GM19467 (cell line): Measurements from ENCODE around the gene PGAP3.

Source experiments
- ATAC-seq: cut with Tn5 transposase; IDR thresholded peaks from one replicate; pipeline ENCODE4 v1.9.1; 2021; ENCODE audit warnings: mild to moderate bottlenecking, moderate library complexity; ENCODE audit not compliant: unreplicated experiment

PGAP3 gene

GRCh38 chr17:39697961-39698360 is 10.1 kb upstream of the PGAP3 start:
- no peak for ATAC-seq

- no peak for ATAC-seq
Measured at GRCh38 chr17:39696731-39697130, 8.9 kb upstream of the PGAP3 start.

GRCh38 chr17:39695089-39695474 is 7.2 kb upstream of the PGAP3 start:
- no peak for ATAC-seq

GRCh38 chr17:39694593-39694992 is 6.7 kb upstream of the PGAP3 start:
- no peak for ATAC-seq

GRCh38 chr17:39688945-39689344 is 1.1 kb upstream of the PGAP3 start:
- ATAC-seq: no peak

GRCh38 chr17:39688475-39688835 is 598 bp upstream of the PGAP3 start:
- ATAC-seq: no peak

GRCh38 chr17:39687101-39687545 is 734 bp downstream of the PGAP3 start:
- no peak for ATAC-seq

GRCh38 chr17:39684369-39685192 is 3.3 kb downstream of the PGAP3 start:
- no peak for ATAC-seq

- ATAC-seq: no peak
Measured at GRCh38 chr17:39683295-39683939, 4.4 kb downstream of the PGAP3 start.

GRCh38 chr17:39679521-39680192 is 8.2 kb downstream of the PGAP3 start:
- ATAC-seq: no peak

- ATAC-seq: no peak
Measured at GRCh38 chr17:39678340-39679116, 9.3 kb downstream of the PGAP3 start.

- ATAC-seq: no peak
Measured at GRCh38 chr17:39677542-39678339, 10.1 kb downstream of the PGAP3 start.

GRCh38 chr17:39677072-39677471 is 10.8 kb downstream of the PGAP3 start:
- ATAC-seq: no peak

- ATAC-seq: no peak
Measured at GRCh38 chr17:39676198-39676819, 11.5 kb downstream of the PGAP3 start.

- no peak for ATAC-seq
Measured at GRCh38 chr17:39675390-39676082, 12.3 kb downstream of the PGAP3 start.

GRCh38 chr17:39674702-39675389 is 13.0 kb downstream of the PGAP3 start:
- peak; percentile 50 for ATAC-seq

- no peak for ATAC-seq
Measured at GRCh38 chr17:39674179-39674578, 13.7 kb downstream of the PGAP3 start.

- ATAC-seq: no peak
Measured at GRCh38 chr17:39673335-39674081, 14.3 kb downstream of the PGAP3 start.
